Measurements from ENCODE around the gene SDK1. TPM values are rescaled to one million over a fixed set of nuclear protein-coding genes. Genes with fewer than 3 reads are reported as not detected.

SDK1 gene
- total RNA-seq, 1 donor = 0.43 TPM

- no peak overlapping the region for H3K4me3 ChIP-seq (ENCODE audit: low read depth, low read length)
- TF ChIP-seq, protein P1, sequence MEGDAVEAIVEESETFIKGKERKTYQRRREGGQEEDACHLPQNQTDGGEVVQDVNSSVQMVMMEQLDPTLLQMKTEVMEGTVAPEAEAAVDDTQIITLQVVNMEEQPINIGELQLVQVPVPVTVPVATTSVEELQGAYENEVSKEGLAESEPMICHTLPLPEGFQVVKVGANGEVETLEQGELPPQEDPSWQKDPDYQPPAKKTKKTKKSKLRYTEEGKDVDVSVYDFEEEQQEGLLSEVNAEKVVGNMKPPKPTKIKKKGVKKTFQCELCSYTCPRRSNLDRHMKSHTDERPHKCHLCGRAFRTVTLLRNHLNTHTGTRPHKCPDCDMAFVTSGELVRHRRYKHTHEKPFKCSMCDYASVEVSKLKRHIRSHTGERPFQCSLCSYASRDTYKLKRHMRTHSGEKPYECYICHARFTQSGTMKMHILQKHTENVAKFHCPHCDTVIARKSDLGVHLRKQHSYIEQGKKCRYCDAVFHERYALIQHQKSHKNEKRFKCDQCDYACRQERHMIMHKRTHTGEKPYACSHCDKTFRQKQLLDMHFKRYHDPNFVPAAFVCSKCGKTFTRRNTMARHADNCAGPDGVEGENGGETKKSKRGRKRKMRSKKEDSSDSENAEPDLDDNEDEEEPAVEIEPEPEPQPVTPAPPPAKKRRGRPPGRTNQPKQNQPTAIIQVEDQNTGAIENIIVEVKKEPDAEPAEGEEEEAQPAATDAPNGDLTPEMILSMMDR (IDR thresholded peaks at IDR 0.05; ENCODE audit: insufficient read depth, low read depth, low read length) = no peak
- no peak for DNase-seq (ENCODE audit: low read depth)
Measured at GRCh38 chr7:4107839-4108238, 806.8 kb downstream of the SDK1 start.

DNA sequence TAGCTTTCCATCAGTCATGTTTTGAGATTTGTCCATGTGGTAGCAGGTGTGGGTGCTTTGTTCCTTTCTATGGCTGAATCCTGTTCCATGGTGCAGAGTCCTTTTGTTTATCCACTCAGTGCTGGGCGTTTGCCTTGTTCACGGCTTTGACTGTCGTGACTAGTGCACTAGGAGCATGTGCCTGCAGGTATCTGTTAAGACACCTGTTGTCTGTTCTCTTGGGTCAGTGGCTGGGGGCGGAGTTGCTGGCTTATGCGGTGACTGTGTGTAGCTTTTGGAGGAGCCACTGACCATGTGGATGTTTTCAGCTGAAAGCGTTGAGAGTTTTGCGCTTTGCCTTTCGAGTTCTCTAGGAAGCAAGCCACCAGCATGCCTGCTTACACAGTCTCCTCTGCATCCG is 807.9 kb downstream of the SDK1 start:
- no peak for DNase-seq (ENCODE audit: low read depth)
- TF ChIP-seq, protein P1 (IDR thresholded peaks at IDR 0.05; ENCODE audit: insufficient read depth, low read depth, low read length) = no peak
- H3K4me3 ChIP-seq (ENCODE audit: low read depth, low read length) = no peak overlapping the region

- TF ChIP-seq, protein P1 (IDR thresholded peaks at IDR 0.05; ENCODE audit: insufficient read depth, low read depth, low read length) = no peak
- no peak for DNase-seq (ENCODE audit: low read depth)
- no peak overlapping the region for H3K4me3 ChIP-seq (ENCODE audit: low read depth, low read length)
Measured at GRCh38 chr7:4109481-4110110, 808.5 kb downstream of the SDK1 start.

GRCh38 chr7:4110438-4110837 is 809.4 kb downstream of the SDK1 start:
- no peak overlapping the region for H3K4me3 ChIP-seq (ENCODE audit: low read depth, low read length)
- DNase-seq (ENCODE audit: low read depth) = no peak
- TF ChIP-seq, protein P1 (IDR thresholded peaks at IDR 0.05; ENCODE audit: insufficient read depth, low read depth, low read length) = no peak

DNA sequence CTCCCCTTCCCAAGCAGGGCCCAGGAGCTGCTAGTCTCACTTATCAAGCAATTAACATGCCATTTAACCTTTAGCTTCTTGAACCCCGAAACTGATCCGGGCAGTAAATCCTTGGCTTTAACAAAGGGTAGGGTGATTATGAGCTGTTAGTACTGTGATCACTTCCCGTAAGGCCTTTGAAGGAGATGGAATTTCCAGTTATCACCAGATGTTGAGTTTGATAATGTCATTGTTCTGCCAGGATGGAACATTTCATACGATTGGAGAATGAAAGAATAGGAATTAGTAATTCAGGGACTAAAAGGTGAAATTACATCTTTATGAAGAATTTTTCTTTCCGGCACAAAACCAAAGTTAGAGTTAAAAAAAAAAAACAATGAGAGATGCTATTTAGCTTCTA is 810.1 kb downstream of the SDK1 start:
- DNase-seq (ENCODE audit: low read depth) = no peak
- TF ChIP-seq, protein P1 (IDR thresholded peaks at IDR 0.05; ENCODE audit: insufficient read depth, low read depth, low read length) = no peak
- no peak overlapping the region for H3K4me3 ChIP-seq (ENCODE audit: low read depth, low read length)

DNA sequence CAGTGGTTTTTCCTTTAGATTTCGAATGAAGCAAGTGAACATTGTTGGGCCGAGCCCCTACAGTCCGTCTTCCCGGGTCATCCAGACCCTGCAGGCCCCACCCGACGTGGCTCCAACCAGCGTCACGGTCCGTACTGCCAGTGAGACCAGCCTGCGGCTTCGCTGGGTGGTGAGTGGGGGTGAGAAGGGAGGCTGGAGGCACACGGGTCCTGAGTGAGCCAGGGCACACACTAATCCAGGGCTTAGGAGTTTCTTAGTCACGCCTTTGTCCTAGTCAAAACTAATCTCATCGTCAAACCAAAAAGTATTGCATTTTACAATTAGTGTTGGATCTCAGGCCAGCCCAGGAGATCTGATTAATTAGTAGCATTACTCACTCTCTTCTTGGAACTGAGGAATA is 812.2 kb downstream of the SDK1 start:
- no peak for DNase-seq (ENCODE audit: low read depth)
- TF ChIP-seq, protein P1 (IDR thresholded peaks at IDR 0.05; ENCODE audit: insufficient read depth, low read depth, low read length) = no peak
- no peak overlapping the region for H3K4me3 ChIP-seq (ENCODE audit: low read depth, low read length)

- TF ChIP-seq, protein P1 (IDR thresholded peaks at IDR 0.05; ENCODE audit: insufficient read depth, low read depth, low read length) = no peak
- DNase-seq (ENCODE audit: low read depth) = no peak
Measured at GRCh38 chr7:4113976-4114375, 812.9 kb downstream of the SDK1 start.

More at GRCh38 chr7:4113976-4114375, 812.9 kb downstream of the SDK1 start:
- no peak overlapping the region for H3K4me3 ChIP-seq (ENCODE audit: low read depth, low read length)
